Measurements from ENCODE around the gene FAM107A.

GRCh38 chr3:58570851-58571250 lies 6.3 kb downstream of the FAM107A start:
- TF ChIP-seq, protein P1, sequence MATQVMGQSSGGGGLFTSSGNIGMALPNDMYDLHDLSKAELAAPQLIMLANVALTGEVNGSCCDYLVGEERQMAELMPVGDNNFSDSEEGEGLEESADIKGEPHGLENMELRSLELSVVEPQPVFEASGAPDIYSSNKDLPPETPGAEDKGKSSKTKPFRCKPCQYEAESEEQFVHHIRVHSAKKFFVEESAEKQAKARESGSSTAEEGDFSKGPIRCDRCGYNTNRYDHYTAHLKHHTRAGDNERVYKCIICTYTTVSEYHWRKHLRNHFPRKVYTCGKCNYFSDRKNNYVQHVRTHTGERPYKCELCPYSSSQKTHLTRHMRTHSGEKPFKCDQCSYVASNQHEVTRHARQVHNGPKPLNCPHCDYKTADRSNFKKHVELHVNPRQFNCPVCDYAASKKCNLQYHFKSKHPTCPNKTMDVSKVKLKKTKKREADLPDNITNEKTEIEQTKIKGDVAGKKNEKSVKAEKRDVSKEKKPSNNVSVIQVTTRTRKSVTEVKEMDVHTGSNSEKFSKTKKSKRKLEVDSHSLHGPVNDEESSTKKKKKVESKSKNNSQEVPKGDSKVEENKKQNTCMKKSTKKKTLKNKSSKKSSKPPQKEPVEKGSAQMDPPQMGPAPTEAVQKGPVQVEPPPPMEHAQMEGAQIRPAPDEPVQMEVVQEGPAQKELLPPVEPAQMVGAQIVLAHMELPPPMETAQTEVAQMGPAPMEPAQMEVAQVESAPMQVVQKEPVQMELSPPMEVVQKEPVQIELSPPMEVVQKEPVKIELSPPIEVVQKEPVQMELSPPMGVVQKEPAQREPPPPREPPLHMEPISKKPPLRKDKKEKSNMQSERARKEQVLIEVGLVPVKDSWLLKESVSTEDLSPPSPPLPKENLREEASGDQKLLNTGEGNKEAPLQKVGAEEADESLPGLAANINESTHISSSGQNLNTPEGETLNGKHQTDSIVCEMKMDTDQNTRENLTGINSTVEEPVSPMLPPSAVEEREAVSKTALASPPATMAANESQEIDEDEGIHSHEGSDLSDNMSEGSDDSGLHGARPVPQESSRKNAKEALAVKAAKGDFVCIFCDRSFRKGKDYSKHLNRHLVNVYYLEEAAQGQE (IDR thresholded peaks at IDR 0.05; ENCODE audit: unreplicated experiment): no peak
- TF ChIP-seq POLR2AphosphoS5 (IDR thresholded peaks at IDR 0.05; ENCODE audit: low read depth) (no peak), CREB1 (CRISPR knock-in tag; IDR thresholded peaks at IDR 0.05; ENCODE audit: low read depth) (no peak), EZH2 (IDR thresholded peaks at IDR 0.05; ENCODE audit: low read depth, unreplicated experiment) (no peak), ZNF331 (CRISPR knock-in tag; IDR thresholded peaks at IDR 0.05; ENCODE audit: low read depth) (no peak), EZH2phosphoT487 (IDR thresholded peaks at IDR 0.05; ENCODE audit: unreplicated experiment) (no peak), STAT1 (IDR thresholded peaks at IDR 0.05; ENCODE audit: unreplicated experiment) (no peak), JUNB (IDR thresholded peaks at IDR 0.05; ENCODE audit: unreplicated experiment) (no peak), NANOG (IDR thresholded peaks at IDR 0.05; ENCODE audit: borderline replicate concordance) (no peak)
- TF ChIP-seq, protein P2, sequence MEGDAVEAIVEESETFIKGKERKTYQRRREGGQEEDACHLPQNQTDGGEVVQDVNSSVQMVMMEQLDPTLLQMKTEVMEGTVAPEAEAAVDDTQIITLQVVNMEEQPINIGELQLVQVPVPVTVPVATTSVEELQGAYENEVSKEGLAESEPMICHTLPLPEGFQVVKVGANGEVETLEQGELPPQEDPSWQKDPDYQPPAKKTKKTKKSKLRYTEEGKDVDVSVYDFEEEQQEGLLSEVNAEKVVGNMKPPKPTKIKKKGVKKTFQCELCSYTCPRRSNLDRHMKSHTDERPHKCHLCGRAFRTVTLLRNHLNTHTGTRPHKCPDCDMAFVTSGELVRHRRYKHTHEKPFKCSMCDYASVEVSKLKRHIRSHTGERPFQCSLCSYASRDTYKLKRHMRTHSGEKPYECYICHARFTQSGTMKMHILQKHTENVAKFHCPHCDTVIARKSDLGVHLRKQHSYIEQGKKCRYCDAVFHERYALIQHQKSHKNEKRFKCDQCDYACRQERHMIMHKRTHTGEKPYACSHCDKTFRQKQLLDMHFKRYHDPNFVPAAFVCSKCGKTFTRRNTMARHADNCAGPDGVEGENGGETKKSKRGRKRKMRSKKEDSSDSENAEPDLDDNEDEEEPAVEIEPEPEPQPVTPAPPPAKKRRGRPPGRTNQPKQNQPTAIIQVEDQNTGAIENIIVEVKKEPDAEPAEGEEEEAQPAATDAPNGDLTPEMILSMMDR (conservative IDR thresholded peaks at IDR 0.05; ENCODE audit: low read depth in 2 of 2): no peak
